ENCODE results near the gene CLDN24.

CLDN24 gene

DNA sequence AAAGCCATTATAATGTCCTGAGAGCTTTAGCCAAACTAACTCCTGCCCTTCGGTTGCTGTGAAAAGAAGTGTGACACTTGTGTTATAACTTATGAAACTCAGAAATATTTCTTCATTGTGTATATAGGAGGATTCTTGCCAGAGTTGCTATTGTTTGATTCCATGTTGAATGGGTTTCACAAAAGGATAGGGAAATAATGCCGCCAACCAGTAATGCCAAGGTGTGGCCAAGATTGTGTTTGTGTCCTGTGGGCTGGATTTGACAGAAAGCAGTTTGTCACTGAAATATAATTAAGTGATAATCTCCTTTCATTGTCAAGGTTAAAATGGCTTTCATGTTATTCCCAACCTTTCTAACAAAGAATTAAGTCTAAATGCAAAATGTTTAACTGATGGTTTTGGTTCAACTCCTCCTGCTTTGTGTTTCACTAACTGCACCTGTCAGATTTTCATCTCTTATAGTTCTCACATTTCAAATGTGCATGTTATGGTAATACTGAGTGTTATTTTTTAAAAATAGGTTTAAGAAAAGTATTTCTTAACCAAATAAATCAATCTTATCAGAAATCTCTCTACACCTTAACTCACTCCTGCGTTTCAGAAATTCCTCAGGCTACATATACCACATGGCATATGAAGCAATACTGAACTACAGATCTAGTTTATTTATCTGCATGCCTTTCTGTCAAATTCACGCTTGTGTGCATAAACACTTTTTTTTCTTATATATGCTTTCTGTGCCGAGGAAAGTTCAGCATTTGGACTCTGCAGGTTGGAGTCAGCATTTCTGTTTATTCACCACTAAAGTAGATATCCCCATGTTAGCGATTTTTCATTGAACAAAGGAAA is 1.8 kb downstream of the CLDN24 start, which contains the start of gene CLDN22:
Gene CLDN22, minus strand, starts transcription at position 66 of the 849 bp plus-strand sequence. Its CDS starts 58 bp downstream, at position 8.
- DNase-seq, result no peak

DNA sequence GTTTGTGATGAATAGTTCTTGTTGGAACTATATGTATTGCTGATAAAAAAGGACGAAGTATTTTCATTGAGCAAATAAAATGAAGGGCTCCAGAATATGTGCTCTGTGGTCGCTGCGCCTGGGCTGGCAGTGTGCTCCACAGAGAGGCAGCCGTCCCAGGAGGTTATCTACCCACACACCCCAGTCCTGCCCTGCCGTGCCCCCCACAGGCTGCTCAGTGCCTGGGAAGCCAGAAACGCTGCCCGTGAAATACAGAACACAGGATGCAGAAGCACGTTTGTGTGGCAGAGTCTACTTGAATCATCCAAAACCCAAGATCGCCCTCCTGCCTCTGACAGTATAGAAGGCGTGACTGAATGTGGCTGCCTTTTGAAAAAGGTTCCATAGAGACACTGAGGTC is 3.6 kb downstream of the CLDN24 start:
- DNase-seq, result no peak

DNA sequence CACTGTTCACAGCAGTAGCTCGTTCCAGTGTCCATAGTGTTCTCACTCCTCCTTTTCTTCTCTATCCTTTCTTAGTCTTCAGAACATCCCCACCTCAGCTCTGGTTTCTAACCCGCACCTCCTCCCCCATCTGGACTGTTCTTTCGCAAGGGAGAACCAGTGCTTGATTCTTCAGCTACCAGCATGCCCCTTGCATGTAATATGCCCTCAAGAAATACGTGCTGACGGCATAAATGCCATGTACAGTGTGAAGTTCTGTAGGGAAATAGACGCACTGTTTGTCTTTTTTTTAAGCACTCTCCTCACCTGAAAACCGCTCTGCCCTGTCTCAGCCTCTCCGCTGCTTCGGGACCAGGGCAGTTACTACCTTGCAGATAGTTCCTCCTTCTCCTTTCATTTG is 7.4 kb downstream of the CLDN24 start:
- DNase-seq, result no peak

DNA sequence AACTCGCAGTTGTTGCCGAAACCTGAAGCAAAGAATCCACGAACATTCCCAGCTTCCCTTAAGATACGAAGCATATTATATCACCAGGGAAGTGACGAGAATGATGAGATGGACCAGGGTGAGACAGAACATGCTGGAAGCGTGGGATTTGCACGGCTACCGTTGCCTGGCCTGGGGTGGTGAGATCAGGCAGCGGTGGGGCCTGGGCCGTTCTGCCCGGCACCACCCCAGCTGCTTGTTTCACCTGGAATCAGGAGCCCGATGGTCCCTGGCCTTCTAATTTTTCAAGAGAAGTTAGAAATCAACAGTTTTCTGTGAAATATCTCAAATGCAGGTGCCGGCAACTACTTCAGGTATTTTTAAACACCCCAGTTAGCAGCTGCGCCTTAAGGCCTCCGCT is 7.9 kb downstream of the CLDN24 start:
- no peak for DNase-seq

DNA sequence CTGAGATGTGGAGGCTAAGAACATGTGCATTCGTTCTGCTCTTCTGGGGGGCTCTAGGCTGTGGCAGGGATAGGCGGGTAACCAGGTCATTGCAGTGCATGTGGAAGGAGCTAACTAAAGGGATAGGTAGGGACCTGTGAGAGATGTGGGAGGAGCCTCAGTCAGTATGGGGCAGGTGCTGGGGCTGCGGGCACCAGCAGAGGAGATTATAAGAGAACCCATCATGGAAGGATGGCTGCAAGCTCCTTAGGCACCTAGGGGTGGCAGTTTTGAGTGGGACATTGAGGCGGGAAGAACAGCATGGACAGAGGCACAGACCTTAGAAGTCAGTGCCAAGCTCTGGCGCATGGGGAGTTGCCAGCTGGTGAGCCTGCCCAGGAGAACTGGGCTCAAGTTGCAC is 9.4 kb downstream of the CLDN24 start:
- DNase-seq, result no peak

DNA sequence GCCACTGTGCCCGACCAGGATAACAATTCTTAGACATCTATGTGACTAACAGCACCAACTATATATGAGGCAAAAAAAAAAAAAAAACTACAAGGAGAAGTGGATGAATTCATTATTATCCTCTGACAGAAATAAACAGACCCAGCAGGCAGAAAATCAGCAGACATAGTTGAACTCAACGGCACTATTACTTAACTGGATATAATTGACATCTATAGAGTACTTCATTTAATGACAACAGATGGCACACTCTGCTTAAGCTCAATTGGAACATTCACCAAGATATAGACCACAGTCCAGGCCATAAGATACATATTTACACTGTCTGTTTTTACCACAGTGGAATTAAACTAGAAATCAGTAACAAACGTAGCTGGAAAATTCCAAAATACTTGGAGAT is 15.4 kb downstream of the CLDN24 start:
- DNase-seq, result no peak

DNA sequence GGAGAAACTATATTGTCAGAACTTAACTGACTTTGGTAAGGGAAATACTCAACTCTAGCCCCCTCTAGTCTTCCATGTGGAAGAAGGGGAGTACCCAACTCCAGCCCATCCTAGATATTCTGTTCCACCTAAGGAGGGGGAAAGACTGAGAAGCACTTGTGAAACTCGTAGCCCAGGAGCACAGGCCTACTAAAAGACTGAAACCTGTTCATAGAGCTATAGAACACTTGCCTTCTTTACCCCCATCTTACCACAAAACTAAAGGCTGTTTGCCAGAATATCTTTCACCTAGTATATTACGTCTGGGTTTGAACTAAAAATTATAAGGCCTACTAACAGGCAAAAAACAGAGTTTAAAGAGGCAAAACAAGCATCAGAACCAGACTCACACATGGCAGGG is 17.7 kb downstream of the CLDN24 start:
- DNase-seq, result no peak

DNA sequence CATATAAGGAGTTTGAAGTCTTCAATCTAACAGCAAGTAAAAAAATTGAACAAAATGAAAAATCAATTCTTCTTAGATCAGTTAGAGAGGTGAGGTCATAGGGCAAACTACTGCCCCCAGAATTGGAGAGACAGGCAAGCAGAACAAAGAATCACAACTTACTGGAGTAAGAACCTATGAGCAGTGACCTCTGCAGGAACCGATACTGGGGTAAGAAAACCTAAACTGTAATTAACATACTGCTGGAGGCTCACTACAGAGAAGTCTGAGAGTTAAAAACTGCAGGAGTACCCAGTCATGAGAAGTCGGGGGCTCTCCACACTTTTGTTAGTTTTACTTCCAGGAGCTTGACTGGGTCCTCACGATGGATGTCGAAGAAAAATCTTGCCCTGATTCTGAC is 18.2 kb downstream of the CLDN24 start:
- DNase-seq, result no peak

DNA sequence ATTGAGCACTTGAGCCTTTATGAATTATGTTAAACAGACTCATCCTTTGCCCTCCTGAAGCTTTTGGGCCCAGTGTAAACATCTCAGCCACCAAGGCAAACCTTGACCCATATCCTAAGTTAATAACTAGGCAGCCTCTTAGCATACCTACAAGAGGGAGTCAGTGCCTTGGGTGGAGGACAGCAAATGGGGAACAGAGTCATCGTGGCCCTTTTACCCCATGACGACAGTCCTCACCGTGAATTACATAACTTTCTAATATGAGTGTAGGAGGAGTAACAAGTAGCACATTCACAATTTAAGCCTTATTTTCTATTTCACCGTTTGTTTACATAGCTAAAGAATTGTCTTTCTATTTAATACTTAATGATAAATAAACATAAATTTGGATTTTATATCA is 18.9 kb downstream of the CLDN24 start:
- DNase-seq, result no peak

DNA sequence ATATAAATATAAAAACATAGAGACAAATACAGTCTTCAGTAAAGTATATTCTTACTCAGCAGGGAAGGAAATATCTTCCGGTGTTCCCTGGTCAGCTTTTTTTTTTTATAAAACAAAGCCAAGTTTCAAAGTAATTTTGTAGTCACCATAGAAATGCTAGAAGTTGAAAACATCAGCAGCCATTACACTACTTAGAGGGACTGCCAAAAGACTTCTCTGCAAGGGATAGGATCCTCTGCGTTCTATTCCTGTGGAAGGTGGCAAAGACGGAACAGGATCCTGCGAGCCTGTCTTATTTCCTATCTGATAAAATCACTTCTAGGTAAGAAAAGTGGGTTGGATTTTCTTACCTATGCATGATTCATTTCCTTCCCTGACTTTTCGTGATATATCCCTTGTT is 21.6 kb downstream of the CLDN24 start:
- DNase-seq, result no peak

DNA sequence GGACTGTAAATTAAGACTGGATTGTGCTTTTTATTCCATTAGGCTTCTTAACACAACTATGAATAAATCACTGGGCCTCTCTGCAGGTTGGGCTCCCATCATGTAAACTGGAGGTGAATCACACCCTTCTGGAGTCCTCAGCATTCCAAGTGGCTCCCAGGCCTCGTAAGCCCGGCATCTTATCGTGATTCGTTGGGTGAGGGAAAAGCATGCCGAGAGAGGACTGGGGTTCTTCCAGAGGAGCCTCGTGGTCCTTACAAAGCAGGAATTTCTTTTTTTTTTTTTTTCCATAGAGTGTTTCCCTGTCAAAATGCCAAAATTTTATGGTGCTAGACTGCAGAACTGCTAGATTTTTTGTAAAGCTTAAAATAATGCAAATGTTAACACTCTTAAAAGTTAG is 22.2 kb downstream of the CLDN24 start:
- no peak for DNase-seq

DNA sequence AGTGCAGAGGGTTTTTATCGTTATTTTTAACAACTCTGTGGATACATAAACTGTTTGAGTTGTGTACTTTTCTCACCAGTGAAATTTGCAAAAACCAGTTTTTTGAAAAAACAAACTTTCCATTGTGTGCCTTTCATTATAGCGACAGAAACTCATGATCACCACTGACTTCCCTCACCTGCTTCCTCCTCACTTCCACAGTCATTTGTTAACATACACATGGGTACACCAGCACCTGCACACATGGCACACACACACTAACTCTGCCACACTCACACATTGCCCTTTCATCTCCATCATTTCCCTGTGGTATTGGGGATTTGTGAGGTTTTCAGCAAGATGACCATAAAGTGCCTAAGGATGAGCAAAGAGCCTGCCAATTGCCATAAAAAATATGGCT is 22.8 kb downstream of the CLDN24 start:
- no peak for DNase-seq

DNA sequence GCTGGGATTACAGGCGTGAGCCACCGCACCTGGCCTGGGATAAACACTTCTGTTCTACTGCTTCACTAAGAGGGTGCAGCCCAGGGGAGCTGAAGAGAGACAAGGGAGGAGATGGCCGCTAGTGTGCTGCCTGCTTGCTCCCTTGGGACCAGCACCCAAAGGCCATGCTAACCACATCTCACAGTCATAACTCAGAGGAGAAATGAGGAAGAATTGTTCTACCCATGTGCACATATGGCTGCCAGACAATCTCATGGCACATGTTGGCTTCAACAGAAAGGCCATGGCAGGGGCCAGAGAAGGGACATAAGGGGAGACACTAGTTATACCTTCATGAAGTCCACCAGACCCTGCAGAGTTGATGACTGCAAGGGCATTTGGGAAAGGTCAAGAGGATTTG is 24.6 kb downstream of the CLDN24 start:
- DNase-seq, result no peak

DNA sequence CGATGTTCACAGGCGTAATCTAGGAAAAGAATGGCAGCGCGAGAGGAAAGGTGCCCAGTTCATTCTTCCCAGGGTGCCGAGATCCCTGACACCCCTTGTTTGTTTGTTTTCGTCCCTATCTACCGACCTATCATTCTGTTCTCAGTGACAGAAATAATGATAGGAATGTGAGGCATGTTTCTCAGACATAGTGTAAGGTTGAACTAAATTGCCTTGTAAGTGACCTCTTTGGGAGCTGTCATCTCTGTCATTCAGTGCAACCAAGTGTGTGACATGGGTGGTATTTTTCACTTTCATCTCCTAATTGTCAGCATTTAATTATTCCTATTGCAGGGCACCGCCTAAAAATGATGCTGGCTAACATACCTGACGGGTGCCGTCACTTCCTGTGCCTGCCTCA is 26.5 kb downstream of the CLDN24 start:
- DNase-seq, result no peak

DNA sequence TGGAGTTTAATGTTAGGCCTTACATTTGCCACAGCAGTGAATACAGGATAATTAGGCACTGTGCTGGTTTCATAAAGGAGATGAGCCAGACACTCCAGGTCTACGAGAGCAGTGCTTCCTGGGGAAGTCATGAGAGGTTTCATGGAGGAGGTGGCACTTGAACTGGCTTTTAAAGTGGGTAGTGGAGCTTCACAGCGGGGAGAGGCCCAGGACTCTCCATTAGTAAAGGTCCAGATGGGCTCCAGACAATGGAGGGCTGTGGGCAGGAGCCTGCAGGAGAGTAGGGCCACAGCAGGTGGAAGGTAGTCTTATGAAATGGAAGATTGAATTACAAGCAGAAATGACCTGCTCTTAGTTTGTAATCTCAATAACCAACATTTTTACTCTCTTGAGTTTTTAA is 31.2 kb downstream of the CLDN24 start:
- DNase-seq, result no peak

DNA sequence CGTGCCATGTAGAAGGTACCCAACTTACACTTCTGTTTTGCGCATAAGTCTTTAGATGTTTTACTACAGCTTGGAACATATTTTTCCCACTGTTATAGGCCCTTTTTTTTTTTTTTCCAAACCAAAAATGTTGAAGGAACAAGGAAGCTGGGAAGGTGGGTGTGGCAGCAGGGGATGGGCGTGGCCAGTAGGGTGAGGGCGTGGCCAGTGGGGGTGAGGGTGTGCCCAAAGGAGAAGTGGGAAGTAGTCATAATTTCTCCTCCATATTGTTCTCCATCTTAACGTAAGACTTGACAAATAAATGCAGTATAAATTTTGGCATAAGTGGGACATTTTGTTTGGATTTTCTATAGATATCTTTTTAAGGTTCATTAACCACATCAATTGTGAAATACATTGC is 32.5 kb downstream of the CLDN24 start:
- DNase-seq, result no peak

DNA sequence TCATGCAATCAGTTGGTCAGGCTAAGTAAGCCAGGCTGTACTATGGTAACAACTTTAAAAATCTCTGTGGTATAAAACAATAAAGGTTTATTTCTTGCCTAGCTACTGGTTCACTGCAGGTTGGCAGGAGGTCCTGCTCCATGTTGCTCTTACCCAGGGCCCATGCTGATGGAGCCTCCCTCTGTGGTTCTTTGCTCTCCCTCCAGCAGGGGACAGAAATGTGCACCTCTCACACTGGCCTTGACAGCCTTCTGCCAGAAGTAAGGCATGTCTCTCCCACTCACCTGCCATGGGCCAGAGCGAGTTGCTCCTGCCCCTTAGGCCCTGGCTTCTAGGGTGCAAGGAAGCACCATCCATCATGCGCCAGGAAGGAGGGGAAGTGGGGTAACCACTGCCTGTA is 33.3 kb downstream of the CLDN24 start:
- no peak for DNase-seq

DNA sequence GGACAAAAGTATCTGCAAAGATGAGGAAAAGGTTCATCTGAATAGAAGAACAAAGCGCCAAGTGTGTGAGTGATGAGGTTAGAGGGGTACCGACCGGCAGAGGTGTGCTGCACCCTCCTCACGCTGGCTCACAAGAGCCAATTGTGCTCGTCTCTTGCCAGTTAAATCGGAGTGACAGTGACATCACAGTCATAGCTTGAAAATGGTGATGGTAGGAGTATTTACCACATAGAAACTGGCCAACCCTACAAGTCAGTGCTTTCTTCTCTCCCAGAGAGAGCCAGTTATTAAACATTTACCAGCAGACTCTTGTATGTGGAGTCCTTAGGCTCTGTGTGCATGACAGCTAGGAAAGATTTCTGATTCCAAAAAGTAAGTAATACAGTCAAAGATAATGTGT is 34.5 kb downstream of the CLDN24 start:
- no peak for DNase-seq

DNA sequence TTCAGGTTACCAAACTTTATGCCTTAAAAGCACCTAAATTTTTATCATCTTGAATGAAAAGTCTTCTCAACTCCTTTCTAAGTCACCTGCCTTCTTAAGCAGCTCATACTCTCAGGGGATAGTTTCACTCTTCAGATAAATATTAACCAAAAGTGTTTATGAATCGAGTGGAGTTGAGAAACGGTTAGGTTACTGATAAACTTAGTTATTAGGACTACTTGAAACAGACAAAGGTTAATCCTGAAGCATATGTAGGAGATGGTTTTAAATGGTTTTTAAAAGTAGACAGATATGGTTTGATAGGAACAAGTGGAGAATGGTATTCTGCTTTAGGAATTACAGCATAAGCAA is 34.9 kb downstream of the CLDN24 start:
- no peak for DNase-seq

DNA sequence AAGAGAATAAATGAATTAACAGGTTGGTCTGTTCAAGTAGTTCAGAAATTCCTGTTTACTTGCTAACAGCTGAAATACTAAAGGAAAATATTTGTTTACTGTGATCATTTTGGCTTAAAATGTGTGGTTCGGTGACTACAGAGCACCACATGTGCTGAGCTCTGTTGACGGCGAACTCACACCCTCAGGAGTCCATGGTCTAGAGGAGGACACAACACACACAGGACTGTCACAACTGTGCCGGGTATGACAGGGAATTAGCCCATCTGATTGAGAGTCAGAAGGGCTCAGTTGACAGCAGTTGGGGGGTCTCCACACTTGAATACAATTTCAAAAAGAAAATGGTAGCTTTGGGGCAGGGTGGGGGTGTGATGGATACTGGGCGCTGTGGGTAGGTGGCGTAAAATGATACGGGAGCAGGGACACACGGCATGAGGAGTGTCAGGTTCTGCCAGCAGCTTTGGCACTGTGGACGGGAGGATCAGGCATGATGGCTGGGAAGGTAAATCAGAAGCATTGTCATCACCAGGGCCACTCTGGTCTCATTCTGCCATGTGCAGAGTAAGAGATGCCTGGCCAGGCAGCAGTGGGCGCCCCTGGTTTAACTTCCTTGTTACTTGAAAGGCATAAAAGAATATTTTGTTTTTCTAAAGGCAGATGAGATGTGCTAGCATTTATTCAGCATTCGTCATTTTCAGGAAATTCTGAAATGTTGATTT is 35.5 kb downstream of the CLDN24 start:
- no peak for DNase-seq

DNA sequence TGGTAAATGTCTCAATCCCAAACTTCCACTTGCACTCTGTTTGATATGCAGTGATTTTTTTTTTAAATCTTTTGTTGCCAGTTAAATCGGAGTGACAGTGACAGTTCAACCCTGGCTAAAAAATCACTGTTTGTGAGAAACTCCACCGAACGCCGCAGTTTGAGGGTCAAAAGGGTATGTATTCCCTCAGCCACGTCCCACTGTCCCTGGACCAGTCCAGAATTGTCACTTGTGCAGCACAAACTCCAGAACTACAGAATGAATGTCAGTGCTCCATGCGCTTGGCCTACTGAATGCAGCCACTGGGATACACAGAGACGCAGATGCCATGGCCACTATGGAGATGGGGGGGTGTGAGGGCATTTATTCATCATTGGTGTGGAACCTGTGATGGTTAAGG is 36.3 kb downstream of the CLDN24 start:
- no peak for DNase-seq

DNA sequence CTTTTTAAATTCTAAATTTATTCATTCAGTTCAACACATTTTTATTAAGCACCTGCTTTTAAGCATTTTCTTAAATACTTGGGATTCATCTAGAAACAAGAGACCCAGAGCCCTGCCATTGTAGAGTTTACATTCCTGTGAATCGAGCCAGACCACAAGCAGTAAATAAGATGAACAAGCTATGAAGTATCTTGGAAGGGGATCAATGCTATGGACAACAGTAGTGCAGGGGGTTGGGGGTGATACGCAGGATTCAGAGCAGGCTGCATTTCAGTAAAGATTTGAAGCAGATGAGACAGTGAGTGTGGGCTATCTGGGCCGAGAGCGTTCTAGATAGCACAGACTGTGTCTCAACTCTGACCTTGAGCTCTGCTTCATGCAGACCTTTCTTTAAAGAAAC is 37.3 kb downstream of the CLDN24 start:
- no peak for DNase-seq

DNA sequence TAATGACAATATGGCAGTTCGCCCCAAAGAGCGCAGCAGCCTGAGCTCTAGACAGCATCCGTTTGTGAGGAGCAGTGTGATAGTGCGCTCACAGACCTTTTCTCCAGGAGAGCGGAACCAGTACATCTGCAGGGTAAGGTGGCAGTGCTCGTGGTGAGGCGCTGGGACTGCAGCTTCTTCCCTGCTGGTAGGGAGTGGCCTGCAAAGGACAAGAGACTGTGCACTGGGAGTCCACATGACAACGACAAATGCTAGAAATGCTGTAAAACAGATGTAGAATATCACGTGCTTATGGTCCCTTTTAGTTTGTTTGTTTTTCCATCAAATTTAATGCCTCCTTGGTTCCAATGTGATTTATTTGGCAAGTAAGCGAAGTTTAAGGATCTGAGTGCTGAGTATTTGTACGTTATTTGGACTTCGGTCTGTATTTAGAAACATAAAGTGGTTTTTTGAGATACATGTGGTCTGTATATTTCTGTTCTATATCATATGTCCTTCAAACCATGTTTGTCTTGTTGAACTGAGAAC is 37.9 kb downstream of the CLDN24 start:
- no peak for DNase-seq

DNA sequence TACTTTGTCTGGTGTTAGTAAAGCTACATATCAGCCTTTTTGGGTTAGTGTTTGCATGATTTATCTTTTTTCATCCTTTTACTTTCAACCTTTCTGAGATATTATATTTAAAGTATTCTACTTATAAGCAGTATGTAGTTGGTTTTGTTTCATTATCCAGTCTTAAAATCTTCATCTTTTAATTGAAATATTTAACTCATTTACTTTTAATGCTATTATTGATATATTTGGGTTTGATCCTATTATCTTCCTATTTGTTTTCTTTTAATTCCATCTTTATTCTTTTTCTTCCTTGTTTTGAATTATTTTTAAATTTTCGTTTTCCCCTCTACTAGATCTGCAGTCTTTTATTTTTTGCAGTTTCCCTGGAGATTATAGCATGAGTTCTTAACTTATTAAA is 46.1 kb downstream of the CLDN24 start:
- DNase-seq, result no peak

Data from effector CD4-positive, alpha-beta T cell (primary cell).